ENCODE data around the gene DYNLT4.

- TF ChIP-seq, protein P1, sequence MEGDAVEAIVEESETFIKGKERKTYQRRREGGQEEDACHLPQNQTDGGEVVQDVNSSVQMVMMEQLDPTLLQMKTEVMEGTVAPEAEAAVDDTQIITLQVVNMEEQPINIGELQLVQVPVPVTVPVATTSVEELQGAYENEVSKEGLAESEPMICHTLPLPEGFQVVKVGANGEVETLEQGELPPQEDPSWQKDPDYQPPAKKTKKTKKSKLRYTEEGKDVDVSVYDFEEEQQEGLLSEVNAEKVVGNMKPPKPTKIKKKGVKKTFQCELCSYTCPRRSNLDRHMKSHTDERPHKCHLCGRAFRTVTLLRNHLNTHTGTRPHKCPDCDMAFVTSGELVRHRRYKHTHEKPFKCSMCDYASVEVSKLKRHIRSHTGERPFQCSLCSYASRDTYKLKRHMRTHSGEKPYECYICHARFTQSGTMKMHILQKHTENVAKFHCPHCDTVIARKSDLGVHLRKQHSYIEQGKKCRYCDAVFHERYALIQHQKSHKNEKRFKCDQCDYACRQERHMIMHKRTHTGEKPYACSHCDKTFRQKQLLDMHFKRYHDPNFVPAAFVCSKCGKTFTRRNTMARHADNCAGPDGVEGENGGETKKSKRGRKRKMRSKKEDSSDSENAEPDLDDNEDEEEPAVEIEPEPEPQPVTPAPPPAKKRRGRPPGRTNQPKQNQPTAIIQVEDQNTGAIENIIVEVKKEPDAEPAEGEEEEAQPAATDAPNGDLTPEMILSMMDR (IDR thresholded peaks at IDR 0.05), result no peak
- TF ChIP-seq POLR2AphosphoS5 (IDR thresholded peaks at IDR 0.05; ENCODE audit: low read depth, low read length), result no peak
- TF ChIP-seq, protein P2, sequence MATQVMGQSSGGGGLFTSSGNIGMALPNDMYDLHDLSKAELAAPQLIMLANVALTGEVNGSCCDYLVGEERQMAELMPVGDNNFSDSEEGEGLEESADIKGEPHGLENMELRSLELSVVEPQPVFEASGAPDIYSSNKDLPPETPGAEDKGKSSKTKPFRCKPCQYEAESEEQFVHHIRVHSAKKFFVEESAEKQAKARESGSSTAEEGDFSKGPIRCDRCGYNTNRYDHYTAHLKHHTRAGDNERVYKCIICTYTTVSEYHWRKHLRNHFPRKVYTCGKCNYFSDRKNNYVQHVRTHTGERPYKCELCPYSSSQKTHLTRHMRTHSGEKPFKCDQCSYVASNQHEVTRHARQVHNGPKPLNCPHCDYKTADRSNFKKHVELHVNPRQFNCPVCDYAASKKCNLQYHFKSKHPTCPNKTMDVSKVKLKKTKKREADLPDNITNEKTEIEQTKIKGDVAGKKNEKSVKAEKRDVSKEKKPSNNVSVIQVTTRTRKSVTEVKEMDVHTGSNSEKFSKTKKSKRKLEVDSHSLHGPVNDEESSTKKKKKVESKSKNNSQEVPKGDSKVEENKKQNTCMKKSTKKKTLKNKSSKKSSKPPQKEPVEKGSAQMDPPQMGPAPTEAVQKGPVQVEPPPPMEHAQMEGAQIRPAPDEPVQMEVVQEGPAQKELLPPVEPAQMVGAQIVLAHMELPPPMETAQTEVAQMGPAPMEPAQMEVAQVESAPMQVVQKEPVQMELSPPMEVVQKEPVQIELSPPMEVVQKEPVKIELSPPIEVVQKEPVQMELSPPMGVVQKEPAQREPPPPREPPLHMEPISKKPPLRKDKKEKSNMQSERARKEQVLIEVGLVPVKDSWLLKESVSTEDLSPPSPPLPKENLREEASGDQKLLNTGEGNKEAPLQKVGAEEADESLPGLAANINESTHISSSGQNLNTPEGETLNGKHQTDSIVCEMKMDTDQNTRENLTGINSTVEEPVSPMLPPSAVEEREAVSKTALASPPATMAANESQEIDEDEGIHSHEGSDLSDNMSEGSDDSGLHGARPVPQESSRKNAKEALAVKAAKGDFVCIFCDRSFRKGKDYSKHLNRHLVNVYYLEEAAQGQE (IDR thresholded peaks at IDR 0.05; ENCODE audit: insufficient read depth in 1 of 2, low read depth in 2 of 2, low read length in 1 of 2), result no peak
- TF ChIP-seq TCF7L2 (IDR thresholded peaks at IDR 0.05; ENCODE audit: low read depth, low read length), result no peak
- TF ChIP-seq SIN3A (IDR thresholded peaks at IDR 0.05; ENCODE audit: borderline replicate concordance, insufficient read depth, low read depth, low read length), result no peak
Observed at GRCh38 chr1:44829506-44830384, 22.6 kb upstream of the DYNLT4 start.
